A549 (cell line): ENCODE measurements around the gene KLHL34. TPM values are rescaled to one million over a fixed set of nuclear protein-coding genes. Genes with fewer than 3 reads are reported as not detected.

Experiments used
- ATAC-seq, 2 experiments: fragments of 200-7000 bp in 1 of 2; fragments of >200 bp in 1 of 2; cut with Nextera tagmentation in 1 of 2; cut with Tn5 transposase in 1 of 2; 3 replicates each; pipeline versions ENCODE4 v1.8.0 to v1.9.1; 2018 to 2020; ENCODE audit warnings: mild to moderate bottlenecking in 1 of 2, moderate library complexity in 1 of 2
- CTCF ChIA-PET: fragments of 300-600 bp; sonication (Branson Sonifier 250); formaldehyde crosslinking; extraction: SDS; loops from one replicate; lab custom pipeline; 2021; ENCODE audit warnings: antibody characterized with exemption, inconsistent platforms; lab: Yijun Ruan, JAX
- POLR2A ChIA-PET: fragments of 350-600 bp; formaldehyde crosslinking; extraction: SDS; loops from one replicate; lab custom pipeline; 2021; ENCODE audit warnings: antibody characterized with exemption, inconsistent platforms; lab: Yijun Ruan, JAX
- DNase-seq, 2 experiments: peaks; one replicate each; pipeline versions ENCODE4 v3.0.0 to v3.0.0-alpha.2; 2011 to 2016; ENCODE audit warnings: low read depth in 1 of 2, low spot score in 1 of 2
- FAIRE-seq: peaks from 2 replicates; lab custom pipeline; 2011; peaks lifted over from hg19 to GRCh38; lab: Jason Lieb, UNC
- H3K27ac ChIP-seq, 2 experiments: fragments of >200 bp; sonication (Bioruptor Twin); formaldehyde crosslinking; 3 replicates each; pipeline ENCODE4 v1.5.1; 2016 to 2017
- H3K4me1 ChIP-seq: fragments of >200 bp; sonication (Bioruptor Twin); formaldehyde crosslinking; 3 replicates; pipeline ENCODE4 v1.6.1; 2016
- H3K4me2 ChIP-seq: fragments of >200 bp; sonication (Bioruptor Twin); formaldehyde crosslinking; 3 replicates; pipeline ENCODE4 v1.6.1; 2016
- H3K4me3 ChIP-seq: fragments of >200 bp; sonication (Bioruptor Twin); formaldehyde crosslinking; 3 replicates; pipeline ENCODE4 v1.5.1; 2016
- H3K9me3 ChIP-seq: fragments of >200 bp; sonication (Bioruptor Twin); formaldehyde crosslinking; 3 replicates; pipeline ENCODE4 v1.6.1; 2016
- ATOH8 ChIP-seq: fragments of 250-450 bp; sonication (Bioruptor Pico); IDR thresholded peaks from 2 replicates; pipeline ENCODE4 v1.5.0; 2020; ENCODE audit warnings: low read depth, mild to moderate bottlenecking, moderate library complexity
- BHLHE40 ChIP-seq: IDR thresholded peaks from 2 replicates; pipeline ENCODE4 v1.6.1; 2012; ENCODE audit warnings: low read depth, low read length, inconsistent platforms
- CBX2 ChIP-seq: fragments of 200-600 bp; sonication (generic); IDR thresholded peaks from 2 replicates; pipeline ENCODE4 v1.6.1; 2016; ENCODE audit warnings: low read depth, mild to moderate bottlenecking, borderline replicate concordance
- CHD2 ChIP-seq: fragments of 150-350 bp; IDR thresholded peaks from 2 replicates; pipeline ENCODE4 v1.6.1; 2014; ENCODE audit warnings: low read length; ENCODE audit not compliant: partially characterized antibody
- E2F6 ChIP-seq: IDR thresholded peaks from 2 replicates; pipeline ENCODE4 v1.6.1; 2012; ENCODE audit warnings: low read depth, borderline replicate concordance
- EHMT2 ChIP-seq: fragments of 200-600 bp; sonication (generic); IDR thresholded peaks from 2 replicates; pipeline ENCODE4 v1.6.1; 2016; ENCODE audit warnings: antibody characterized with exemption, low read depth, mild to moderate bottlenecking, moderate library complexity
- ELK1 ChIP-seq: fragments of 150-350 bp; IDR thresholded peaks from 2 replicates; pipeline ENCODE4 v1.6.1; 2014; ENCODE audit warnings: low read depth, mild to moderate bottlenecking, low read length
- ESRRA ChIP-seq: fragments of 150-350 bp; IDR thresholded peaks from 2 replicates; pipeline ENCODE4 v1.6.1; 2014; ENCODE audit warnings: mild to moderate bottlenecking, low read length, borderline replicate concordance
- FOSB ChIP-seq: fragments of 250-450 bp; sonication (Bioruptor Pico); IDR thresholded peaks from 2 replicates; pipeline ENCODE4 v1.5.0; 2020; ENCODE audit warnings: mild to moderate bottlenecking, moderate library complexity
- FOXS1 ChIP-seq: fragments of 250-450 bp; sonication (Bioruptor Pico); IDR thresholded peaks from 2 replicates; pipeline ENCODE4 v1.5.0; 2020; ENCODE audit warnings: mild to moderate bottlenecking, moderate library complexity
- GATA3 ChIP-seq: IDR thresholded peaks from 2 replicates; pipeline ENCODE4 v1.6.1; 2012; ENCODE audit warnings: borderline replicate concordance
- HDAC2 ChIP-seq: fragments of 200-600 bp; sonication (generic); IDR thresholded peaks from 2 replicates; pipeline ENCODE4 v1.6.1; 2016
- HMGXB4 ChIP-seq: fragments of 250-450 bp; sonication (Bioruptor Pico); IDR thresholded peaks from 2 replicates; pipeline ENCODE4 v1.5.0; 2021; ENCODE audit warnings: mild to moderate bottlenecking, moderate library complexity, borderline replicate concordance
- HOXA7 ChIP-seq: fragments of 250-450 bp; sonication (Bioruptor Pico); IDR thresholded peaks from 2 replicates; pipeline ENCODE4 v1.5.0; 2020; ENCODE audit warnings: mild to moderate bottlenecking, moderate library complexity
- NFE2L2 ChIP-seq: fragments of 150-350 bp; conservative IDR thresholded peaks from 2 replicates; pipeline ENCODE4 v1.6.1; 2014; ENCODE audit warnings: low read length
- POLR2A ChIP-seq: IDR thresholded peaks from 2 replicates; pipeline ENCODE4 v1.6.1; 2012; ENCODE audit warnings: mild to moderate bottlenecking, low read length
- SREBF2 ChIP-seq: fragments of 450-650 bp; IDR thresholded peaks from 2 replicates; pipeline ENCODE4 v1.6.1; 2014; ENCODE audit warnings: mild to moderate bottlenecking, moderate library complexity
- USF2 ChIP-seq: fragments of 450-650 bp; IDR thresholded peaks from 2 replicates; pipeline ENCODE4 v1.6.1; 2014; ENCODE audit warnings: antibody characterized with exemption
- ZFP36 ChIP-seq: fragments of 450-650 bp; IDR thresholded peaks from 2 replicates; pipeline ENCODE4 v1.6.1; 2014; ENCODE audit warnings: borderline replicate concordance; ENCODE audit not compliant: partially characterized antibody
- WGBS: methylation state at CpG from one replicate; pipeline ENCODE4 v1.1.6; 2017; ENCODE audit errors: missing lambda C conversion rate; 5-methylcytosine and 5-hydroxymethylcytosine counted together
- polyA plus RNA-seq, 4 experiments: library from polyadenylated mRNA; depleted of rRNA in 3 of 4; stranded (reverse); fragments of >200 nt; fragmentation: RNase III in 1 of 4; extraction: RNeasy Plus Mini Kit Qiagen cat#74134 plus additional on column Dnase treatment in 1 of 4; gene quantifications; 2 replicates in 3 of 4; 3 replicates in 1 of 4; pipeline ENCODE4 v1.2.3, GENCODE V29; 2011 to 2017
- TF ChIP-seq, protein P1 (sequence below): IDR thresholded peaks from 2 replicates; pipeline ENCODE4 v1.6.1; 2012
- TF ChIP-seq, protein P2 (sequence below): IDR thresholded peaks from 2 replicates; pipeline ENCODE4 v1.6.1; 2012

The KLHL34 gene
- polyA plus RNA-seq, 2 of the 4 experiments (the other 2 are of a cell fraction), result not detected

DNA sequence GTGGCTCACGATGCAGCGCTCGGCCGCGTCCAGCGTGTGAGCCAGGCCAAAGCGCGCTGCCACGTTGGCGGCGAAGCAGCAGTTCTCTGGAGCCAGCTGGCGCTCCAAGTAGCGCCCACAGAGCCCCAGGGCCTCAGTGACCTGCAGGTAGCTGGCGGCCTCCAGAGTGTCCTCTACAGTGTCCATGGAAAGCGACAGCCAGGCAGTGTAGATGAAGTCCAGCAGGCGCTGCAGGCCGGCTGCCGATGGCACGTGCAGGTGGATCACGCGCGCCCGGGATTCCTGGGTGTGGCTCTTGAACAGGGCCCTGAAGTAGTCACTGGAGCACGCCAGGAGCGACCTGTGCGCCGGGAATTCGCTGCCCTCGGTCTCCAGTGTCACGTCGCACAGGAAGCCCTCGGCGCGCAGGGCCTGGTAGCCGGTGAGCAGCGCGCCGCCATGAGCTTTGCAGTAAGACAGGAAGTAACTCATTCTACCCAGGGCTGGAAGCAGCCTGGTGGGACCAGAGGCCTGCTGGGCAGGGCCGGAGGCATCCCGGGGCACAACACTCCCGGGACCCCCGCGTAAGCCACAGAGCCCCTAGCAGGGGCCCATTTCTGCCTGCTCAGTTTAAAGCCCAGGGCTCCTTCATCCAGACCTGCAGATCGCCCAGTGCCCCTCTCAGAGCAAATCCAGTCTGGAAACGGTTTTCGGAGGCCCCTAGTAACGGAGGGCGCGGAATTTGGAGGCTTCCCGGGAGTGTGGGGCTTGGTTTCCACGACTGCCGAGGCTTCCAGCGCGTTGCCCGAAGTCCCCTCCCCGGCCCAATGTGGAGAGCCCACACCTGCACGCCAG, 595 bp downstream of the KLHL34 start:
- no peak overlapping the region for H3K27ac ChIP-seq
- no peak overlapping the region for H3K4me3 ChIP-seq
- no peaks in the 10 kb centered on the region for H3K4me1 ChIP-seq
- DNase-seq (no peak), ATAC-seq (no peak), FAIRE-seq (no peak)
- POLR2A ChIA-PET, result no interaction called here
- no peaks in the 10 kb centered on the region for H3K9me3 ChIP-seq
- no peak for TF ChIP-seq HOXA7 (CRISPR knock-in tag)
- no peak for TF ChIP-seq SREBF2
- TF ChIP-seq ZFP36, result no peak
- no peak for TF ChIP-seq E2F6
- TF ChIP-seq, protein P1, sequence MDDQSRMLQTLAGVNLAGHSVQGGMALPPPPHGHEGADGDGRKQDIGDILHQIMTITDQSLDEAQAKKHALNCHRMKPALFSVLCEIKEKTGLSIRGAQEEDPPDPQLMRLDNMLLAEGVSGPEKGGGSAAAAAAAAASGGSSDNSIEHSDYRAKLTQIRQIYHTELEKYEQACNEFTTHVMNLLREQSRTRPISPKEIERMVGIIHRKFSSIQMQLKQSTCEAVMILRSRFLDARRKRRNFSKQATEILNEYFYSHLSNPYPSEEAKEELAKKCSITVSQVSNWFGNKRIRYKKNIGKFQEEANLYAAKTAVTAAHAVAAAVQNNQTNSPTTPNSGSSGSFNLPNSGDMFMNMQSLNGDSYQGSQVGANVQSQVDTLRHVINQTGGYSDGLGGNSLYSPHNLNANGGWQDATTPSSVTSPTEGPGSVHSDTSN, result no peak
- no peak for TF ChIP-seq ATOH8 (CRISPR knock-in tag)
- no peak for TF ChIP-seq USF2
- no peak for TF ChIP-seq BHLHE40
- no peak for TF ChIP-seq NFE2L2
- TF ChIP-seq CHD2, result no peak
- no peak for TF ChIP-seq FOXS1
- TF ChIP-seq GATA3, result no peak
- TF ChIP-seq FOSB (CRISPR knock-in tag), result no peak
- TF ChIP-seq ESRRA, result no peak
- TF ChIP-seq EHMT2, result no peak
- TF ChIP-seq POLR2A, result no peak
- TF ChIP-seq CBX2, result no peak
- no peak for TF ChIP-seq HDAC2
- no peak for TF ChIP-seq HMGXB4
- CTCF ChIA-PET, result no interaction called here
- WGBS, result 95% methylated on average over 18 of the region's 57 CpGs
- H3K4me2 ChIP-seq, result no peak overlapping the region

GRCh38 chrX:21656587-21657317, 1.4 kb downstream of the KLHL34 start:
- ChIA-PET POLR2A (no interaction called here), CTCF (no interaction called here)
- DNase-seq (no peak), FAIRE-seq (no peak), ATAC-seq (no peak)
- Histone ChIP-seq H3K4me1 (no peaks in the 10 kb centered on the region), H3K4me3 (no peak overlapping the region), H3K27ac (no peak overlapping the region), H3K9me3 (no peaks in the 10 kb centered on the region), H3K4me2 (no peak overlapping the region)
- WGBS, result 98% methylated on average over 20 of the region's 61 CpGs
- TF ChIP-seq BHLHE40 (no peak), ATOH8 (CRISPR knock-in tag) (no peak), ELK1 (no peak), HOXA7 (CRISPR knock-in tag) (no peak)
- TF ChIP-seq, protein P2, sequence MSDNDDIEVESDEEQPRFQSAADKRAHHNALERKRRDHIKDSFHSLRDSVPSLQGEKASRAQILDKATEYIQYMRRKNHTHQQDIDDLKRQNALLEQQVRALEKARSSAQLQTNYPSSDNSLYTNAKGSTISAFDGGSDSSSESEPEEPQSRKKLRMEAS, result no peak
